HCT116 (cell line): ENCODE results near the gene POLRMT. TPM values are rescaled to one million over a fixed set of nuclear protein-coding genes. Genes with fewer than 3 reads are reported as not detected.

Experiments used
- ATAC-seq: fragments of 200-7000 bp; cut with Tn5 transposase; 2 replicates; pipeline ENCODE4 v1.9.1; 2020; ENCODE audit warnings: mild to moderate bottlenecking, moderate library complexity
- BruUV-seq: library from RNA; stranded (reverse); fragments of 400-500 nt; replicated peaks from 2 replicates; lab custom pipeline; 2021; lab: Mats Ljungman, UMichigan
- CTCF ChIA-PET: fragments of 300-600 bp; sonication (Branson Sonifier 250); formaldehyde crosslinking; loops from one replicate; lab custom pipeline; 2021; ENCODE audit warnings: antibody characterized with exemption; lab: Charles Lee
- POLR2A ChIA-PET: fragments of 300-600, 350-600 bp; sonication (Branson Sonifier 250); formaldehyde crosslinking; loops from one replicate; lab custom pipeline; 2021; ENCODE audit warnings: antibody characterized with exemption; lab: Charles Lee
- RAD21 ChIA-PET, 2 experiments: fragments of 300-600 bp; sonication (Branson Sonifier 250); formaldehyde crosslinking; loops; one replicate each; lab custom pipeline; 2023; ENCODE audit warnings: low total read pairs in 2 of 2; ENCODE audit not compliant: uncharacterized antibody in 2 of 2, unreplicated experiment in 2 of 2, low non-redundant PET in 1 of 2; lab: Charles Lee
- DNase-seq: peaks from one replicate; pipeline ENCODE4 v3.0.0-alpha.2; 2010; ENCODE audit warnings: low read depth, low spot score
- H2AFZ ChIP-seq: fragments of 200-600 bp; shearing (Covaris generic), sonication (generic); 2 replicates; pipeline ENCODE4 v1.6.1; 2017; ENCODE audit warnings: low read depth, mixed run types, mixed read lengths, antibody characterized with exemption, low read length; ENCODE audit not compliant: poor library complexity, severe bottlenecking
- H3K27ac ChIP-seq: 2 replicates; pipeline ENCODE4 v1.5.1; 2012; ENCODE audit warnings: low read depth, low read length
- H3K27me3 ChIP-seq: fragments of 200-600 bp; sonication (generic); 2 replicates; pipeline ENCODE4 v1.6.1; 2016; ENCODE audit warnings: mixed run types, low read length, mixed read lengths; ENCODE audit not compliant: insufficient read depth
- H3K36me3 ChIP-seq, 2 experiments: fragments of 200-500 bp in 1 of 2; fragments of 200-600 bp in 1 of 2; sonication (Bioruptor generic) in 1 of 2; sonication (generic) in 1 of 2; 2 replicates each; pipeline versions ENCODE4 v1.5.1 to v1.6.1; 2014 to 2016; ENCODE audit warnings: low read length in 2 of 2, inconsistent platforms in 1 of 2, mixed read lengths in 1 of 2, mixed run types in 1 of 2; ENCODE audit not compliant: insufficient read depth in 2 of 2, control insufficient read depth in 1 of 2
- H3K4me1 ChIP-seq, 2 experiments: fragments of 200-600 bp in 1 of 2; sonication (generic) in 1 of 2; 2 replicates each; pipeline versions ENCODE4 v1.5.1 to v1.6.1; 2012 to 2017; ENCODE audit warnings: low read length in 2 of 2, inconsistent platforms in 1 of 2, mild to moderate bottlenecking in 1 of 2, mixed read lengths in 1 of 2, mixed run types in 1 of 2, moderate library complexity in 1 of 2; ENCODE audit not compliant: insufficient read depth in 2 of 2, control insufficient read depth in 1 of 2
- H3K4me2 ChIP-seq: fragments of 200-600 bp; sonication (generic); 2 replicates; pipeline ENCODE4 v1.6.1; 2017; ENCODE audit warnings: mixed run types, low read length, mixed read lengths
- H3K4me3 ChIP-seq, 2 experiments: fragments of 200-600 bp in 1 of 2; sonication (generic) in 1 of 2; replicated peaks in 1 of 2; 2 replicates each; pipeline ENCODE4 v1.5.1; 2011 to 2016; ENCODE audit warnings: low read length in 2 of 2, control low read depth in 1 of 2, low read depth in 1 of 2, mild to moderate bottlenecking in 1 of 2, mixed read lengths in 1 of 2, mixed run types in 1 of 2
- H3K79me2 ChIP-seq: fragments of 200-600 bp; sonication (generic); 2 replicates; pipeline ENCODE4 v1.6.1; 2017; ENCODE audit warnings: mild to moderate bottlenecking, mixed run types, low read length, moderate library complexity, mixed read lengths; ENCODE audit not compliant: insufficient read depth
- H3K9ac ChIP-seq: fragments of 200-600 bp; sonication (generic); 2 replicates; pipeline ENCODE4 v1.6.1; 2016; ENCODE audit warnings: low read length, mixed read lengths
- H3K9me2 ChIP-seq: fragments of 200-600 bp; sonication (generic), shearing (Covaris generic); 2 replicates; pipeline ENCODE4 v1.6.1; 2017; ENCODE audit warnings: mixed run types, mild to moderate bottlenecking, moderate library complexity; ENCODE audit not compliant: insufficient read depth
- H3K9me3 ChIP-seq, 2 experiments: fragments of 200-500 bp in 1 of 2; fragments of 200-600 bp in 1 of 2; sonication (Bioruptor generic) in 1 of 2; sonication (generic) in 1 of 2; 2 replicates each; pipeline ENCODE4 v1.6.1; 2014 to 2017; ENCODE audit warnings: low read length in 2 of 2, mixed read lengths in 2 of 2, inconsistent platforms in 1 of 2, low read depth in 1 of 2, mild to moderate bottlenecking in 1 of 2, mixed run types in 1 of 2, moderate library complexity in 1 of 2; ENCODE audit not compliant: control insufficient read depth in 1 of 2, insufficient read depth in 1 of 2
- H4K20me1 ChIP-seq: fragments of 200-600 bp; sonication (generic), shearing (Covaris generic); 2 replicates; pipeline ENCODE4 v1.6.1; 2017; ENCODE audit warnings: mixed run types, mild to moderate bottlenecking, moderate library complexity; ENCODE audit not compliant: insufficient read depth
- EGR1 ChIP-seq: IDR thresholded peaks from 2 replicates; pipeline ENCODE4 v1.6.1; 2012; ENCODE audit warnings: low read depth
- ELF1 ChIP-seq: IDR thresholded peaks from 2 replicates; pipeline ENCODE4 v1.6.1; 2012; ENCODE audit warnings: low read depth, borderline replicate concordance
- POLR2AphosphoS5 ChIP-seq: IDR thresholded peaks from 2 replicates; pipeline ENCODE4 v1.6.1; 2011; ENCODE audit warnings: mild to moderate bottlenecking, low read depth, low read length, moderate library complexity
- RAD21 ChIP-seq: IDR thresholded peaks from 2 replicates; pipeline ENCODE4 v1.6.1; 2012; ENCODE audit warnings: low read depth, mild to moderate bottlenecking
- TCF7L2 ChIP-seq: IDR thresholded peaks from 2 replicates; pipeline ENCODE4 v1.7.0; 2011; ENCODE audit warnings: borderline replicate concordance, inconsistent platforms; ENCODE audit not compliant: insufficient read depth, insufficient read length; ENCODE audit errors: extremely low read depth
- YY1 ChIP-seq: IDR thresholded peaks from 2 replicates; pipeline ENCODE4 v1.6.1; 2011; ENCODE audit warnings: low read length, low read depth, moderate library complexity, mild to moderate bottlenecking; ENCODE audit not compliant: insufficient replicate concordance; ENCODE audit errors: extremely low read depth
- ZBTB33 ChIP-seq: IDR thresholded peaks from 2 replicates; pipeline ENCODE4 v1.6.1; 2011; ENCODE audit warnings: mild to moderate bottlenecking, low read length, moderate library complexity; ENCODE audit not compliant: insufficient replicate concordance; ENCODE audit errors: extremely low read depth
- intact Hi-C: fragments of 100-400 bp; cut with micrococcal nuclease; formaldehyde crosslinking; loops from 2 replicates; pipeline ENCODE4 v1.10.0; 2022
- total RNA-seq: library from RNA; stranded (reverse); gene quantifications from one replicate; pipeline ENCODE4 v1.2.1, GENCODE V29; 2021; ENCODE audit not compliant: unreplicated experiment

POLRMT gene
- total RNA-seq, 1 experiment from 2014 or later: 138 TPM

GRCh38 chr19:602391-603301 is 30.7 kb downstream of the POLRMT start (continued):
- no peak for TF ChIP-seq EGR1
- no peak for TF ChIP-seq ZBTB33
- no peak for TF ChIP-seq RAD21
- TF ChIP-seq POLR2AphosphoS5: no peak
- TF ChIP-seq TCF7L2: no peak
- TF ChIP-seq YY1: no peak
- TF ChIP-seq, all 23 proteins: peak for 0

DNA sequence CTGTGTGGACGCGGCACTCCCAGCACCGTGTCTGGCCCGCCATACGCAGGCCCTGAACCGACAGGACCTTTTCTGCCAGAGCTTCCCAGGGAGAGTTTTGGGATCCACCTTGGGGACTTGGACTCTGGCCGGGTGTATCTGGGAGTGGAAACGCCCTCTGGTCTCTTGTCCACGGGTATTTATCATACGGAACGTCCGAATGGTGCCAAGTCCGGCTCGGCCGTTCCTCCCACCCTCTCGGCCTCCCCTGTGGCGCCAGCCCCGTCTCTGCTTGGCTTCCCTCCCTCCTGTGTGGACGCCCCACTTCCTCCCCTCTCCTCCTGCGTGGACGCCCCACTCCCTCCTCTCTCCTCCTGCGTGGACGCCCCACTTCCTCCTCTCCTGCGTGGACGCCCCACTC is 31.5 kb downstream of the POLRMT start:
- ChIA-PET CTCF (no interaction called here), POLR2A (no interaction called here), RAD21 (no interaction called here)
- Histone ChIP-seq H3K4me2 (no peak overlapping the region), H4K20me1 (no peaks in the 10 kb centered on the region), H3K9me2 (no peaks in the 10 kb centered on the region), H3K9me3 (peaks cover 0 to 10% of the 10 kb centered on the region in 2 experiments; a peak in 1 of 4 replicates), H3K9ac (no peak overlapping the region), H3K27me3 (no peaks in the 10 kb centered on the region), H3K27ac (no peak overlapping the region), H3K4me1 (no peaks in the 10 kb centered on the region), H3K79me2 (no peaks in the 10 kb centered on the region), H3K4me3 (no peak overlapping the region), H3K36me3 (no peaks in the 10 kb centered on the region), H2AFZ (no peak overlapping the region)
- DNase-seq: no peak
- no peak for TF ChIP-seq ELF1
- no TSS peak for BruUV-seq
- ATAC-seq: no peak
- intact Hi-C loops: no loop called here
